ENCODE data around the gene CD7.

Gene CD7

DNA sequence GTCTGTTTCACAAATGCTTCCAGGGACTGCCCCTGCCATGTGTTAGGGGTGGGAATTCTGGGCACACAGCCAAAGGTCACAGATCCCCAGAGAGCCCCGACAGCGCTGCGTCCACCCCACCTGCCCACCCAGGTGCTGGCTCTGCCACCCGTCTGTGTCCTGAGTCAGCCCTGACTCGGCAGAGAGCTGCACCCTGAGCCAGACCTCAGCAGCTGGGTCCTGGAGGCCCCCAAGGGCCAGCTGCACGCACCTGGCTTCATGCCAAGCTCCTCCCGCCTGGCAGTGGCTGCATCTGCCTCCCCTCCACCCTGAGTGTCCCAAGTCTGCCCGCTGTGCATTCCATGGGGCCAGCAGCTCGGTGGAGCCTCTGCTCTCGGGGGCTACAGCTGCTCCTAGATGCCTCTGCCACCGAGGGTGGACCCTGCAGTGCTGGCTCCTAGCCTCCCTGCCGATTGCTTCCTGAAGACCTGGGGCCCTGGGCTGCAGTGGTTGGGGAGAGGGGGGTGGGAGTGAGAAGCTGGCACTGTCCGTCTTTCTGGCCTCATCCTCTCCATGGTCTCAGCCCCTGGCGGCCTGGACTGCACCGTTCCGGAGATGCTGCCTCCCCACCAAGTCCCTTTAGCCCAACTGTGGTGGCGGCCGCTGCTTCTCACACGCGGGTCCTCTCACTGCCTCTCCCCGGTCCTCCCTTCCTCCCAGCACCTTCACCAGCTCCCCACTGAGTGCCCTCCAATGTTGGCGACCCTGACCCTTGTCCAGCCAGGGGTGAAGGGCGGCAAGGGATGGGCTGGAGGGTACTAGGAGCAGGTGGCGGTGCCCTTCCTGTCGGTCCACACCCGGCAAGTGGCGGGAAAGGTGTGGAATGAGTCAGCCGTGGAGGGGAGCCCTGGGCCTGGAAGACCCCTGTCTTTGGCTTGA, 13.2 kb upstream of the CD7 start:
- TF ChIP-seq, protein P1, sequence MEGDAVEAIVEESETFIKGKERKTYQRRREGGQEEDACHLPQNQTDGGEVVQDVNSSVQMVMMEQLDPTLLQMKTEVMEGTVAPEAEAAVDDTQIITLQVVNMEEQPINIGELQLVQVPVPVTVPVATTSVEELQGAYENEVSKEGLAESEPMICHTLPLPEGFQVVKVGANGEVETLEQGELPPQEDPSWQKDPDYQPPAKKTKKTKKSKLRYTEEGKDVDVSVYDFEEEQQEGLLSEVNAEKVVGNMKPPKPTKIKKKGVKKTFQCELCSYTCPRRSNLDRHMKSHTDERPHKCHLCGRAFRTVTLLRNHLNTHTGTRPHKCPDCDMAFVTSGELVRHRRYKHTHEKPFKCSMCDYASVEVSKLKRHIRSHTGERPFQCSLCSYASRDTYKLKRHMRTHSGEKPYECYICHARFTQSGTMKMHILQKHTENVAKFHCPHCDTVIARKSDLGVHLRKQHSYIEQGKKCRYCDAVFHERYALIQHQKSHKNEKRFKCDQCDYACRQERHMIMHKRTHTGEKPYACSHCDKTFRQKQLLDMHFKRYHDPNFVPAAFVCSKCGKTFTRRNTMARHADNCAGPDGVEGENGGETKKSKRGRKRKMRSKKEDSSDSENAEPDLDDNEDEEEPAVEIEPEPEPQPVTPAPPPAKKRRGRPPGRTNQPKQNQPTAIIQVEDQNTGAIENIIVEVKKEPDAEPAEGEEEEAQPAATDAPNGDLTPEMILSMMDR (IDR thresholded peaks at IDR 0.05; ENCODE audit: insufficient read depth, low read length, missing control alignments), result no peak
- CTCF ChIA-PET, result interaction anchor here (0.9 to 3.0 kb wide), 3 partner anchors 9 to 89 kb away, joined by 3 to 13 read pairs (median 3); partner anchors contain the start of genes HEXD and OGFOD3
- POLR2A ChIA-PET, result no interaction called here
- H3K4me3 ChIP-seq (ENCODE audit: low read depth, low read length), result no peak overlapping the region
- no peak for DNase-seq (ENCODE audit: low read depth, low spot score)

DNA sequence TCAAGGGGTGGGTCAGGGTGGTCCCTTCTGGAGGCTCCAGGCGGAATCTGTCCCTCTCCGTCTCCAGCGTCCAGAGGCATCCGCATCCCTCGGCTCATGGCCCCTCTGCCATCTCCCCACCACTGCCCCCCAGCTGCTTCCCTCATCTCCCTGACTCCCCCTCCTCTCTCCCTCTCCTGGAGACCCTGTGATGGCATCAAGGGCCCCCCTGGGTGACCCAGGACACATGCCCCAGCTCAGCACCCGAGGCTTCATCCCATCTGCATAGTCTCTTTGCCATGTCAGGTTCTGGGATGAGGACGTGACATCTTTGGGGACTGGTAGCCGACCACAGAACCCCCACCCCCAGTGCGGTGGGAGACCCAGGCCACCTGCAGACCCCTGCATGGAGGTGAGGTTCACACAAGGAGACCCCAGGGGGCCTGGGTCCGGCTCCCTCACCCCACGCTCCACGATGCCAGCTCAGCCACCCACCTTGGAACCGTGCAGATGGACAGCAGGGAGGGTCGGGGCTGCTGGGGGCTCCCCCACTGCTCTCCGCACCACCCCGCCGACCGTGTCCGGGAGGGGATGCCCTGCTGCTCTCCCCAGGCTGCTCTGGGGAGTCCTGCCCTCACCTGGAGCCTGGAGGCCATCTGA, 12.4 kb upstream of the CD7 start:
- no peak overlapping the region for H3K4me3 ChIP-seq (ENCODE audit: low read depth, low read length)
- CTCF ChIA-PET, result interaction anchor here (0.9 to 3.0 kb wide), 4 partner anchors 9 to 93 kb away, joined by 3 to 13 read pairs (median 3); partner anchors contain the start of genes HEXD and OGFOD3
- TF ChIP-seq, protein P1 (IDR thresholded peaks at IDR 0.05; ENCODE audit: insufficient read depth, low read length, missing control alignments), result no peak
- POLR2A ChIA-PET, result no interaction called here
- no peak for DNase-seq (ENCODE audit: low read depth, low spot score)

DNA sequence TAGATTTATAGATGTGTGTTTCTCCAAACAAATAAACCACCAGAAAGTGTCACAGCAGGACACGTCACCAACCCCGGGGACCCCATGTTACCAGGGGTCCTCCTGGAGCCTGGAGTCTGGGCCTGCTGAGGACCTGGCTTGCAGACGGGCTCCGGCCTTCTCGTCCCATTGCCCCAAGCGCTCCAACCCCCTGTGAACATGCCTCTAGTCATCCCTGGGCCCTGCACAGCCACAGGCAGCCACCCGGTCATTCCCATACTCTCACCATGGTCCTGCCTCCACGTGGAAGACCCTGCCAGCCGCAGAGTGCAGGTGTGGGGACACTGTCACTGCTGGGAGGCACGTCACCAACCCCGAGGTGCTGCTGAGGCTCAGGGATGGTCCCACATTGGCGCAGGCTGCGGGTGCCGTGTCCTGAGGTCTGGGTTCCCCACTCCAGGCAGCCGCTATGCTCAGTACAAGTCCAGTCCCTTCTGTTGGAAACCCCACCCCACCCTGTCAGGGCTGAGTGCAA, 11.6 kb upstream of the CD7 start:
- TF ChIP-seq, protein P1 (IDR thresholded peaks at IDR 0.05; ENCODE audit: insufficient read depth, low read length, missing control alignments), result no peak
- ChIA-PET POLR2A (no interaction called here), CTCF (interaction anchor here (0.9 to 3.0 kb wide), 2 partner anchors 8 to 93 kb away, joined by 3 to 13 read pairs; no protein-coding TSS in a partner anchor)
- H3K4me3 ChIP-seq (ENCODE audit: low read depth, low read length), result no peak overlapping the region
- DNase-seq (ENCODE audit: low read depth, low spot score), result no peak

DNA sequence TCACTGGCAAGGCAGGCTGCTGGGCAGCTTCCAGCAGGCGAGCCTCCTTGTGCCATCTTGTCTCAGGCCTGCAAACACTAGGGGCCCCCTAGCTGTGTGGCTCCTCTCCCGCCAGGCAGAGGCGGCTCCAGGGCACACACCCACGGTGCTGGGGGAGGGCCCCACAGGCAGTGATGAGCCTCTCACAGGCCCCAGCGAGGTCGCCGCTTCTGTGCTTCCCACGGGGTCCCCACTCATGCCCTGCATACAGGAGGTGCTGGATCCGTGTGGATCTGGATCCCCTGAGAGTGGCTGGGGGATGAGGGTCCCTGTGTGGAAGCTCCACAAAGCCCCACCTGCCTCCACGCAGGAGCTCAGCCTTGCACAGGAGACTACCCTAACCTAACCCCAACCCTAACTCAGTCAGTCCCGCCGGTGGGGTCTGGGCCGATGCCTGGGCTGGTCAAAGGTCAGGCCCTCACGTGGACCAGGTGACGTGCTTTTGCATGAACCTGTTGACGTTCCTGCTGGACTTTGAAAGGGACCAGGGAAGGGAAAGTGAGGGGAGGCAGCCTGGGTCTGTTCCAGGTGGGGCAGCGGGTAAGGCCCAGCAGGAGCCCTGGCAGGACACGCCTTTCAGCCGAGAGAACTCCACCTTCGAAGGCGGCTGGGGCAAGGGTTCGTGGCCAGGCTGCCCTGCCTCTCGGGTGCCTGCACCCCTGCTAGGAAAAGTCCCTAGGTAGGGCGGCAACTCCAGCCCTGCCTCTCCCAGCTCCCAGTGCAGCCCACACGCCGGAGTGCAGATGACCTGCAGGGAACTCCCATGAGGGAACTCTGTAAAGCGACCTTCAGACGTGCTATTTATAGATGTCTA, 11.0 kb upstream of the CD7 start:
- no peak for DNase-seq (ENCODE audit: low read depth, low spot score)
- CTCF ChIA-PET, result interaction anchor here (1.0 kb wide), 1 partner anchor 29 kb away, joined by 3 read pairs; no protein-coding TSS in a partner anchor
- no peak overlapping the region for H3K4me3 ChIP-seq (ENCODE audit: low read depth, low read length)
- POLR2A ChIA-PET, result interaction anchor here (0.7 kb wide), 1 partner anchor 241 kb away, joined by 3 read pairs; no protein-coding TSS in a partner anchor
- TF ChIP-seq, protein P1 (IDR thresholded peaks at IDR 0.05; ENCODE audit: insufficient read depth, low read length, missing control alignments), result no peak

DNA sequence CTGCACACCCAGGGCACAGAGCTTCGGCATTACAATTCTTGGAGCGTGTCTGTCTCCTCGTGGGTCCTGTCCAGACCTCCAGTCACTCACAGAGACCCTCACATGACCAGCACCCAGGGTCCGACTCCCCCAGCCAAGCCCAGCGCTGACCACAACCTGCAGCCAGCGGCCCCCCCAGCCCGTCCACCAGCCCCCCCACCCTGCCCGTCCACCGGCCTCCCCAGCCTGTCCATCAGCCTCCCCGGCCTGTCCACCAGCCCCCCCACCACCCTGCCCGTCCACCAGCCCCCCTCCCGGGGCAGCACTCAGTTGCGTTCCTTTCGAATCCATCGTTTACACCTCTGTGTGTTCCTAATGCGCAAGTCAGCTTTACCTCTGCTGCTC, 10.3 kb upstream of the CD7 start:
- TF ChIP-seq, protein P1 (IDR thresholded peaks at IDR 0.05; ENCODE audit: insufficient read depth, low read length, missing control alignments), result no peak
- POLR2A ChIA-PET, result no interaction called here
- CTCF ChIA-PET, result interaction anchor here (1.0 kb wide), 1 partner anchor 28 kb away, joined by 3 read pairs; no protein-coding TSS in a partner anchor
- no peak overlapping the region for H3K4me3 ChIP-seq (ENCODE audit: low read depth, low read length)
- no peak for DNase-seq (ENCODE audit: low read depth, low spot score)

All from AG04449 (cell line).